Adrenal gland (tissue), 5 donors: ENCODE results near the gene COPZ1.

Experiments used
- POLR2A ChIP-seq, 2 donors: fragments of 450-650 bp; IDR thresholded peaks; one replicate each; pipeline ENCODE4 v1.6.1; 2017; ENCODE audit warnings: antibody characterized with exemption in 2 of 2, mild to moderate bottlenecking in 2 of 2, moderate library complexity in 1 of 2
- TF ChIP-seq, protein P1 (sequence below), 6 experiments: fragments of 450-650 bp in 4 of 6; fragments of 200-600 bp in 2 of 6; sonication (generic) in 1 of 6; IDR thresholded peaks; 1 replicate in 5 of 6; 2 replicates in 1 of 6; pipeline versions ENCODE4 v1.5.1 to v1.8.0; 2016 to 2021; ENCODE audit warnings: antibody characterized with exemption in 6 of 6, mild to moderate bottlenecking in 2 of 6, moderate library complexity in 1 of 6
- donor health status: DM: no; HTN: no; CAD: no.

DNA sequence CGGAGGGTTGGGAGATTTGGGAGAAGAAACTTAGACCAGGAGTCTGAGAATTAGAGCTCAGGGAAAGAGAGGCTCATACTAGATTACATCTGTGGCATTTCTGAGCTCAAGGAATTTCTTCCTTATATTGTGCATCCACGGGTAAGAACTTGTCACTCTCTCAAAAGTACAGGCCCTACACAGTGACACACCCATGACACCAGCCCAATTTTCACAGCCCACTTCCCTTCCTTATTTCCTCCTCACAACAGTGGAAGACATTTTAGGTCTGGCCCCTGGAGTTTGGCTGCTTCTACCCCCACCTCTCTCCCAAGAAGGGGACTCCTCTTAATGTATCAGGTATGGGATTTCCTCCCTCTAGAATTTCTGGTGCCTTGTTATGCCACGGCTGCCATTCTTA is 68.8 kb downstream of the COPZ1 start:
- TF ChIP-seq, protein P1, sequence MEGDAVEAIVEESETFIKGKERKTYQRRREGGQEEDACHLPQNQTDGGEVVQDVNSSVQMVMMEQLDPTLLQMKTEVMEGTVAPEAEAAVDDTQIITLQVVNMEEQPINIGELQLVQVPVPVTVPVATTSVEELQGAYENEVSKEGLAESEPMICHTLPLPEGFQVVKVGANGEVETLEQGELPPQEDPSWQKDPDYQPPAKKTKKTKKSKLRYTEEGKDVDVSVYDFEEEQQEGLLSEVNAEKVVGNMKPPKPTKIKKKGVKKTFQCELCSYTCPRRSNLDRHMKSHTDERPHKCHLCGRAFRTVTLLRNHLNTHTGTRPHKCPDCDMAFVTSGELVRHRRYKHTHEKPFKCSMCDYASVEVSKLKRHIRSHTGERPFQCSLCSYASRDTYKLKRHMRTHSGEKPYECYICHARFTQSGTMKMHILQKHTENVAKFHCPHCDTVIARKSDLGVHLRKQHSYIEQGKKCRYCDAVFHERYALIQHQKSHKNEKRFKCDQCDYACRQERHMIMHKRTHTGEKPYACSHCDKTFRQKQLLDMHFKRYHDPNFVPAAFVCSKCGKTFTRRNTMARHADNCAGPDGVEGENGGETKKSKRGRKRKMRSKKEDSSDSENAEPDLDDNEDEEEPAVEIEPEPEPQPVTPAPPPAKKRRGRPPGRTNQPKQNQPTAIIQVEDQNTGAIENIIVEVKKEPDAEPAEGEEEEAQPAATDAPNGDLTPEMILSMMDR (IDR thresholded peaks at IDR 0.05) = no peak
- no peak for TF ChIP-seq POLR2A (IDR thresholded peaks at IDR 0.05)
